Skeletal muscle cell (primary cell): ENCODE measurements around the gene RNF115.
"Not testable (repeated sequence)": the region's sequence is repeated elsewhere in the genome, so short reads cannot be mapped to it uniquely, and the experiment has no call there.

Experiments used
- DNase-seq: peaks from one replicate; pipeline ENCODE4 v3.0.0-alpha.2; 2010; ENCODE audit warnings: low read depth
- H3K4me3 ChIP-seq: 2 replicates; pipeline ENCODE4 v1.5.1; 2011; ENCODE audit warnings: low read depth, mild to moderate bottlenecking, control low read depth, low read length, moderate library complexity

Gene RNF115

DNA sequence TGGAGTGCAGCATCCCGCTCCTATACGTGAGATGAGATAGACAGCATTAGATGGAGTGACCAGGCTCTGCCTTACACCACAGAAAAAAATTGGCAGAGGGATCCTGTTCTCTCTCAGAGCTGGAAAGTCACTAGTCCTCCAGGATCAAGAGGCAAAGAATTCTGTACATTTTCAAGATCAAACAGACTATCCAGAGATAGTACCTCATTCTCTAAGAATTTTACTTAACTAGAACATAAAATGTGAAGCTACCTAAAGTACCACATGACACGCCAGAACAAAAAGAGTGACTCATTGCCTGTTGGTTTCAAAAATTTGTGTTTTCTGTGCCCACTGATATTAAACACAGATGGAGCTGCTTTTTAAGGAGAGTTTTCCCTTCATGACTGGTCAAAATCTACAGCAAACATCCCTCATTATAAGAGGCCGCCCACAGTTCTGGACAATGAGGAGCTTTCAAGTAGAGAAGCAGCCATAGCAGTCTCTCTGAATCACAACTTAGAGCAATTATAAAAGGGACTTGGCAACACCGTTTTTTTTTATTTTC, 72.3 kb downstream of the RNF115 start:
- no peak overlapping the region for H3K4me3 ChIP-seq
- peak; percentile 86 for DNase-seq

GRCh38 chr1:145750426-145750825, 73.5 kb downstream of the RNF115 start:
- no peak overlapping the region for H3K4me3 ChIP-seq
- DNase-seq = no peak

DNA sequence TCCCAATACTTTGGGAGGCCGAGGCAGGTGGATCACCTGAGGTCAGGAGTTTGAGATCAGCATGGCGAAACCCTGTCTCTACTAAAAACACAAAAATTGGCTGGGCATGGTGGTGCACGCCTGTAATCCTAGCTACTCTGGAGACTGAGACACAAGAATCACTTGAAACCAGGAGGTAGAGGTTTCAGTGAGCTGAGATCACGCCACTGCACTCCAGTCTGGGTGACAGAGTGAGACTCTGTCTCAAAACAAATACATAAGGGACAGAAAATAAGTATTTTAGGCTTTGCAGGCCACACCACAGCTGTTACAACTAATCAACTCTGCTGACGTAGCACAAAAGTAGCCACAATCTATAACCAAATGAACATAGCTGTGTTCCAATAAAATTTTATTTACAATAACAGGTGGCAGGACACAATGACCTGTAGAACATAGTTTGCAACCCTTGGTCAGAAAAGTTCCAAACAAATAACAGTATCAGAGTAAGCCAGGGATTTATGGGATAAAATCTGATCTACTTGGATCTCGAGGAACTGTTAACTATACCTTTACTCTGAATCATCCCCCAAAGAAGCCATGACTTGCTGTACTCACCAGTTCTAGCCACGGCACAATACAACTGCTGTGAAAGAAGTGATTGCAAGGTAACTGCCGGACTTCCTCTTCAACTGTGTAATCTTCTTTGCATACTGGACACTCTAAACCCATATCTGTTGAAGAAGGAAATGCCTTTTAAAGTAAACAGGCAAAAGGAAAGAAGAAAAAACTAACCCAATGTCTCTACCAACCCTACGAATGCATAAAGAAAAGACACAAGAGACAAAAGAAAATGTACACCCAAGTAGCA, 76.3 kb downstream of the RNF115 start:
- no peak overlapping the region for H3K4me3 ChIP-seq
- DNase-seq = no peak

GRCh38 chr1:145740269-145740668, 83.6 kb downstream of the RNF115 start:
- no peak overlapping the region for H3K4me3 ChIP-seq
- DNase-seq = peak; percentile 27

DNA sequence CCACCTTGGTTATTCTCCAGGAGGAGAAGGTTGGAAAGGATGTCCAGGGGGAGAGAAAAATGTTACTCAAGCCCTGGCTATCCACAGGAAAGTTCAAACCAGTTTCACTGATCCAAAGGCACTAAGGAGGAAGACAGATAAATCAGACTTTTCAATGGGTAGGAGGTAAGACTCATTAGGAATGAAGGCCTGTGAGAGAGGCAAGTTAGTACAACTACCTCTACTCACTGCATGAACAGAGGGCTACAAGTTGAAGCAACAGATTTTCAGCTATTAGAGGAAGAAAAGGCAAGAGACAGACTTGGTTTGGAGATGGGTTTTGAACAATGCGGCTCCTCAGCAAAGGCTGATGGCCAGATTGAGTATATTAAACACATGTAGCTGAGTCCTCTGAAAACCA, 87.7 kb downstream of the RNF115 start:
- H3K4me3 ChIP-seq = no peak overlapping the region
- no peak for DNase-seq

DNA sequence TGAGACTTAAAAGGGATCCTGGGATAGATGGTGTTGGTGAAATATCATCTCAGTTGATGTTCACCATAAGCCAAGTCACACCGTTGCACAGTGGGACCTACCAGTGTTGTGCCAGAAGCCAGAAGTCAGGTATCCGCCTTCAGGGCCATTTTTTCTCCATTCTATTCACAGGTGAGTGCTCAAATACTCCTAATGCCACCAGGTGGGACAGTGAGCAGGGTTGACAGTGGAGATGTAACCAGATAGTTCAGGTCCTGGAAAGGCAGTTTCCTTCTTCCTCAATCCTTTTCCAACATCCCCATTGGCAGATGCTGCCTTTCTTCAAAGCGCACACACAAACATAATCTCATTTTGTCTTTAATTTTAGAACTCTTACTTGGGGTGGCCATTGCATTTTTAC, 93.0 kb downstream of the RNF115 start:
- DNase-seq = no peak
- no peak overlapping the region for H3K4me3 ChIP-seq

- H3K4me3 ChIP-seq = no peak overlapping the region
- DNase-seq = no peak
These were observed 93.4 kb downstream of the RNF115 start for GRCh38 chr1:145730467-145730866.

DNA sequence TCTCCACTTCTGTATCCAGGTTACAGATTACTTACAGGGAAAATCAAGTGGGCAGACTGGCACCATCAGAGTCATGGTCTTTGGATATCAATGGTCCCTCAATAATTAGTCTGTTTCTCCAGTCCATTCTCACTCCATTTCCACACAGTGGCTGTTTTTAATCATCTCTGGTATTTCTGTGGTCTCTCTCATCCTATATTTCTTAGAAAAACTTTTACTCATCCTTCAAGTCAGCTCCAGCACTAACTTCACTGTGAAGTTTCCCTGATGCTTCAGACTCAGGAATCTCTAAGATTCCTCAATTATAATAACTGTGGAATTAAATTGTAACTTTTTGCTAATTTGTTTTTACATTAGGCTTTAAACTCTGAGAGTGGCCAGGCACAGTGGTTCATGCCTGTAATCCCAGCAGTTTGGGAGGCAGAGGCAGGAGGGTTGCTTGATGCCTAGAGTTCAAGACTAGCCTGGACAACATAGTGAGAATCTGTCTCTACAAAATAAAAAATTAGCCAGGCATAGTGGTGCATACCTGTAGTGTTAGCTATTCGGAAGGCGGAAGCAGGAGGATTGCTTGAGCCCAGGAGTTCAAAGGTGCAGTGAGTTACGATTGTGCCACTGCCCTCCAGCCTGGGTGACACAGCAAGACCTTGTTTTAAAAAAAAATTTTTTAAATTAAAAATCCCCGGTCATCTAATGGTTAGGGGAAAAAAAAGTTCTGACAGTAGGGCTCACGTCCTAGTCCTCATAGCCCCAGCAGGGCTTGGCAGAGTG, 94.0 kb downstream of the RNF115 start:
- DNase-seq = no peak
- H3K4me3 ChIP-seq = no peak overlapping the region

DNA sequence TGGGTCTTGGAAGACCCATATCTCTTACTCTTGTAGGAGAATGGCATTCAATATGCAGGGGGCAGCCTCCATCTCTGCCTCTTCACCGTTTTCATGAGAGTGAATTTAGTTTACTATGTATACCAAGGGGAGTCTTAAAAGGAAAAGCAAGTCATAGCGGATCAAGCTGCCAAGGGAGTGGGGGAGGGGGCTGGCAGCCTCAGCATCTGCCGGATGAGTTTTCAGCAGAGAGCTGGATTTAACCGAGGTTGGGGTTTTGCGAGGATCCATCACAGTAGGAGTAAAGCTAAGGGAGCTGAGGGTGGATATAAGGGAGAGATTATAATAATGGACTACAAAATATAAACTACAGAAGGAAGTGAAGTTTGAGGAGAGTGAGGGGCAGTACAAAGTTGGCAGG, 94.7 kb downstream of the RNF115 start:
- H3K4me3 ChIP-seq = no peak overlapping the region
- DNase-seq = no peak

- not testable (repeated sequence) for DNase-seq, H3K4me3 ChIP-seq
These were observed 97.7 kb downstream of the RNF115 start for GRCh38 chr1:145726193-145726592.

GRCh38 chr1:145720878-145721671, 102.8 kb downstream of the RNF115 start:
- DNase-seq = no peak
- peak overlapping the region; percentile 40 for H3K4me3 ChIP-seq

DNA sequence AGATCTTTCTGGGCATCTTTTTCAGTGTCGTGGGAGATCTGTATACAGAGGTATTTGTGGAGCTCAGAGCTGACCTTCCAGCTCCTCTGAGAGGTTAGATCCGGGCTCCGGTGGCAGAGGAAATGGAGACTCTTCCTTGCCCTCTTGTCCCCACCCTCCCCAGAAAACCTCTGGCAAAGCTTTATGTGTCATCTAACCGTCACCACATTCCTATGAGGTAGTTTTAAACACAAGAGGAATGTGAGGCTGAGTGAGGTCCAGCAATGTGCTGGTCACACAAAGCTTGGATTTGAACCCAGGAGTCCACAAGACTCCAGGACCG, 103.4 kb downstream of the RNF115 start:
- DNase-seq = peak; percentile 44
- peak overlapping the region; percentile 40 for H3K4me3 ChIP-seq

GRCh38 chr1:145719230-145720079, 104.4 kb downstream of the RNF115 start, which contains the start of gene CD160:
CD160 (plus strand) TSS chr1:145719499; CDS start chr1:145728328, 8,829 bp downstream.
- DNase-seq = no peak
- H3K4me3 ChIP-seq = no peak within 1 kb of the TSS

GRCh38 chr1:145718465-145718864, 105.4 kb downstream of the RNF115 start:
- DNase-seq, H3K4me3 ChIP-seq: not testable (repeated sequence)

DNA sequence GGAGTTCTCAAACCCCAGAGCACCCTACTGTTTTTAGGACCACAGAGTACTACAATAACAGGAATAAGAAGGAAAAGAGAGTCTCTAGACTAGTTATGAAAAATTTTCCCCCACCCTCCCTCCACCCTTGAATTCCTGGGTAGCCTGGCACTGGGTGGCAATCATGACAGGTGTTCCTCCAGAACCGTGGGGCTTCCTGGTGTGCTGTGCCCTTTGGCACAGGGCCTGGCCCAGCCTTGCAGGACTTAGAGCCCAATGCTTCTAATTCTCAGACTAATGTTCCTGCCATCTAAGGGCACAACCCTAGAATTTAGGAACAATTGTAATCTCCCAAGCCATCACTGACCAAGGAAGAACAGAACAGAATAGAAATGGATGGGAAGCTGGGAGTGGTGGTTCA, 106.1 kb downstream of the RNF115 start:
- H3K4me3 ChIP-seq = no peak overlapping the region
- DNase-seq = no peak

DNA sequence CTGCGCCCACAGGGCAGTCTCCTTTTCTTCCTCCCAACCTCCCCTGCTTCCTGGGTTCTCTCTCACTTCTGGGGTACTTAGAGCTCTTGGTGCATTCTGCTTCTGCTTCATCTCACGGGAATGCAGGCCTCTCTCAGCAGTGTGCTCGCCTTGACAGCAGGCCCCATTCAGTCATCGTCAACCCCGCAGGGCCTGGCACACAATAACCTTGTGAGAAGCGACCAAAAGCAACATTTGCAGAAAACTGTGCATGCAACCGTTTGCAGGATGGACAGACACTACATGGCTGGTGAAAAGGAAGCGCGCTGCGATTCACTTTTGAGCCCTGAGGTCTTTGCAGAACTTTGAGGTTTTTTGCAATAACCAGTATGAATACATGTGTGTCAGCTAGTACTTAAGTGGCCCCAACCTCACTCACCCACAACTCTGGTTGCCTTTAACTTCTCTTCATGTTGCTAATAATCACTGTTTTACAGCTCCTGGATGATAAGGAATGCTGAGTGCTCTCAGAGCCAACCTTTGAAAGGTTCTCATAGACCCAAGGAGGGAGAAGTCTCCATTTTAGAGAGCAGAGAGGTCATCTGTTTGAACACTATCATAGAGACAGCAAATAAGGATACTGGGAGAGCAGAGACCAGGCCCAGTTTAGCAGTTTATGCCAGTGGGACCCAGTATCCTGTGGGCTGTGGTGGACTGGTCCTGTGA, 107.1 kb downstream of the RNF115 start:
- no peak for DNase-seq
- H3K4me3 ChIP-seq = no peak overlapping the region

GRCh38 chr1:145714524-145715111, 109.3 kb downstream of the RNF115 start:
- H3K4me3 ChIP-seq = no peak overlapping the region
- no peak for DNase-seq

DNA sequence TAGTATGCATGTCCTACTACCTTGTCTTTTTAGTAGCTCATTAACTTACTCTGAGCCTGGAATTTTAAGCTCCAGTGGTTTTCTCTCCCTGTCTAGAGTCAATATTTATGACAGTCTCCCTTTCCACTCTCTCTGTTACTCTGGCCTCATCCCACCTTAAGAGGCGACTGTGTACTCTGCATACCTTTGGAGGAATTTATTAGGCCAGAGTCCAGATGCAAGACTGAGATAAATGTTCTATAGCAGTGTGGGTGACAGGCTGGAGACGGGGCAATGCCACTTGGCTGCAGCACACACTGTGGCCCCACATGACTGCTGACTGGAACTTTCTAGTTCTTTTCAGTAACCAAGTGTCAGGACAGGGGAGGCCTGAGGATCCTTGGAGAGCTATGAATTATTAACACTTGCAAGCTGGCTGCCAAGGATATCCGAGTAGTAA, 112.7 kb downstream of the RNF115 start:
- DNase-seq = no peak
- no peak overlapping the region for H3K4me3 ChIP-seq
